ENCODE results near the gene MYO5B.

MYO5B gene

GRCh38 chr18:50091509-50092244, 103.3 kb downstream of the MYO5B start:
- no peak overlapping the region for H3K27ac ChIP-seq
- TF ChIP-seq, protein P1, sequence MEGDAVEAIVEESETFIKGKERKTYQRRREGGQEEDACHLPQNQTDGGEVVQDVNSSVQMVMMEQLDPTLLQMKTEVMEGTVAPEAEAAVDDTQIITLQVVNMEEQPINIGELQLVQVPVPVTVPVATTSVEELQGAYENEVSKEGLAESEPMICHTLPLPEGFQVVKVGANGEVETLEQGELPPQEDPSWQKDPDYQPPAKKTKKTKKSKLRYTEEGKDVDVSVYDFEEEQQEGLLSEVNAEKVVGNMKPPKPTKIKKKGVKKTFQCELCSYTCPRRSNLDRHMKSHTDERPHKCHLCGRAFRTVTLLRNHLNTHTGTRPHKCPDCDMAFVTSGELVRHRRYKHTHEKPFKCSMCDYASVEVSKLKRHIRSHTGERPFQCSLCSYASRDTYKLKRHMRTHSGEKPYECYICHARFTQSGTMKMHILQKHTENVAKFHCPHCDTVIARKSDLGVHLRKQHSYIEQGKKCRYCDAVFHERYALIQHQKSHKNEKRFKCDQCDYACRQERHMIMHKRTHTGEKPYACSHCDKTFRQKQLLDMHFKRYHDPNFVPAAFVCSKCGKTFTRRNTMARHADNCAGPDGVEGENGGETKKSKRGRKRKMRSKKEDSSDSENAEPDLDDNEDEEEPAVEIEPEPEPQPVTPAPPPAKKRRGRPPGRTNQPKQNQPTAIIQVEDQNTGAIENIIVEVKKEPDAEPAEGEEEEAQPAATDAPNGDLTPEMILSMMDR (IDR thresholded peaks at IDR 0.05) = no peak
- no peak for TF ChIP-seq ZFX (IDR thresholded peaks at IDR 0.05; ENCODE audit: borderline replicate concordance)

DNA sequence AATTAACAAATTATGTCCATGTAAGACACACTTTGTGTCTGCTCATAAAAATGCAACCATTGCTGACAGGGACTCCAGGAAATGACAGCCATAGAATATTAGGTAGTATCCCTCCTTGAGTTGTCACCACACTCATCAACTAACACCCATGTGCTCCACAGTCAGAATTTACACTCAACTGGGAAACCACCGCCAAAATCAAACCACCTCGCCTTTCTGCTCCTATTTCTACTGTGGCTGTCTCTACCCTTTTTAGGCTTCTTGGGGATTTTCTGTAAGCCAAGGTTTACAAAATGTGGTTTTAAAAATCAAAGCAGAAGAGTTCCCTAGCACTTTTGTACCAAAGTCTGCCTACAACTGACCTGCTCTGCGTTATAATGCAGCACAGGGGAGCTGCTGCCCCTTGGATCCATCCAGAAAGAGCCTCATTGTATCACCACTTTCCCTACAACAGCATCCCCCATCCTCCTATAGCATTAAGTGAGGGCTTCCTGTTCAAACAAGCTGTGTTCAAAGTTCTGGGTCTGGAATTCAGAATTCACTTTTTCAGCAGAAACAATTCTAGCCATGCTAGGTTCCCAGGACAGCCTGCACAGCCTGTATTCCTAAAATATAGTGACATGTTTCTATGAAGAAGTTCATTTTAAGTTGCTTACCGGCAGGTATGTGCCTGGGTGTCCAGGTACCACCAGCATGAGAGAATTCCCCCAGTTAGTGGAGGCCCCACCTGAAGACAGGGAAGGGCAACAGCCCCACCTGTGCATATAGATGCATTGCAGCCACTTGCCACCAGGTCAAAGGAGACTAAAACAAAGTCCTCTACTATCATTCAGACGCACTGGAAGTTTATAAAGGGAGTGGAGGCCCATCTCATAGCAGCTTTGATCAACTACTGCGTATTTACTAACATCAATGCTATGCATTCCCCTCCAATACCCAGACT, 104.3 kb downstream of the MYO5B start:
- no peak overlapping the region for H3K27ac ChIP-seq
- TF ChIP-seq, protein P1 (IDR thresholded peaks at IDR 0.05) = no peak
- TF ChIP-seq ZFX (IDR thresholded peaks at IDR 0.05; ENCODE audit: borderline replicate concordance) = no peak

- TF ChIP-seq, protein P1 (IDR thresholded peaks at IDR 0.05) = no peak
- no peak for TF ChIP-seq ZFX (IDR thresholded peaks at IDR 0.05; ENCODE audit: borderline replicate concordance)
- no peak overlapping the region for H3K27ac ChIP-seq
These were observed 105.2 kb downstream of the MYO5B start for GRCh38 chr18:50089702-50090101.

GRCh38 chr18:50083708-50084107, 111.2 kb downstream of the MYO5B start:
- TF ChIP-seq ZFX (IDR thresholded peaks at IDR 0.05; ENCODE audit: borderline replicate concordance) = no peak
- TF ChIP-seq, protein P1 (IDR thresholded peaks at IDR 0.05) = no peak
- H3K27ac ChIP-seq = no peak overlapping the region

- H3K27ac ChIP-seq = no peak overlapping the region
- no peak for TF ChIP-seq ZFX (IDR thresholded peaks at IDR 0.05; ENCODE audit: borderline replicate concordance)
- TF ChIP-seq, protein P1 (IDR thresholded peaks at IDR 0.05) = no peak
These were observed 113.9 kb downstream of the MYO5B start for GRCh38 chr18:50080932-50081560.

- no peak overlapping the region for H3K27ac ChIP-seq
These were observed 114.6 kb downstream of the MYO5B start for GRCh38 chr18:50080316-50080715.

More at GRCh38 chr18:50080316-50080715, 114.6 kb downstream of the MYO5B start:
- no peak for TF ChIP-seq ZFX (IDR thresholded peaks at IDR 0.05; ENCODE audit: borderline replicate concordance)
- TF ChIP-seq, protein P1 (IDR thresholded peaks at IDR 0.05) = no peak

All from 22Rv1 (cell line).